Measurements from ENCODE around the gene TMEM184C. TPM values are rescaled to one million over a fixed set of nuclear protein-coding genes. Genes with fewer than 3 reads are reported as not detected.

Gene TMEM184C
- total and polyA plus RNA-seq, 2 of the 8 experiments (the other 6 are each of a cell fraction or from before 2014, with no cell fraction given), result 11.1 to 42.4 TPM

DNA sequence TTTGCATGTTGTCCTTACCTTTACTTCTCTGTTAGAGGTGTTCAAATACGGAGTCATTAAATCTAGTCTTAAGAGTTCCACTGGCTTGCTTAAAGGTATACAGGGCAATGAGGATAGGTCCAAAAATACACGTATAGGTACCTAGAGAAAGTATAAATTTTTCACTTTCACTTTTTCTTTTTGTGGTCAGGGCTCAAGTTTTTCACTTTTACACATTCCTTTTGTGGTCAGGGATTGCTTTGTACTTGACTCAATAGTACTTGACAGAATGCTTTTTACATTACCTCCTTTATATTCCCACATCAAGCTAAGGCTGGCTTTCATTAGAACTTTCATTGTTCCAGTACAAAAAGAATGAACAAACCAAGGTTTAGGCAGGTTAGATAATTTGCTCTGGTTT lies 21.7 kb downstream of the TMEM184C start:
- H3K14ac ChIP-seq (ENCODE audit: insufficient read length), result no peak overlapping the region
- no peak overlapping the region for H4K5ac ChIP-seq (ENCODE audit: insufficient read length, low read depth, low read length)
- H3K4me2 ChIP-seq (ENCODE audit: insufficient read depth in 1 of 2, low read depth in 2 of 2, low read length in 2 of 2), result no peak overlapping the region
- no peak overlapping the region for H2BK120ac ChIP-seq (replicated peaks; ENCODE audit: low read depth, low read length)
- H4K91ac ChIP-seq (replicated peaks; ENCODE audit: insufficient read length, low read length), result no peak overlapping the region
- WGBS, 2 experiments (ENCODE audit: extremely low coverage in 1 of 2, insufficient coverage in 1 of 2, insufficient read length in 1 of 2, insufficient replicate concordance in 2 of 2, low coverage in 1 of 2, low lambda C conversion rate in 2 of 2, missing lambda C conversion rate in 1 of 2), result 79% methylated on average over 2 of the region's 2 CpGs; no CpG with 5 or more reads in 1 of the 2 experiments
- no peak overlapping the region for H2AK5ac ChIP-seq (ENCODE audit: low read depth, low read length)
- no peak overlapping the region for H3K18ac ChIP-seq (ENCODE audit: extremely low read depth, low read length)
- no peak overlapping the region for H3K9ac ChIP-seq (replicated peaks in 1 of 4; ENCODE audit: extremely low read depth in 1 of 4, low read depth in 3 of 4, low read length in 3 of 4)
- H3K4ac ChIP-seq (replicated peaks; ENCODE audit: insufficient read length, low read depth, low read length), result no peak overlapping the region
- H4K8ac ChIP-seq (ENCODE audit: extremely low read depth, insufficient read depth, low read length), result no peak overlapping the region
- no peak for TF ChIP-seq CHD2 (IDR thresholded peaks at IDR 0.05; ENCODE audit: low read length)
- TF ChIP-seq, protein P1, sequence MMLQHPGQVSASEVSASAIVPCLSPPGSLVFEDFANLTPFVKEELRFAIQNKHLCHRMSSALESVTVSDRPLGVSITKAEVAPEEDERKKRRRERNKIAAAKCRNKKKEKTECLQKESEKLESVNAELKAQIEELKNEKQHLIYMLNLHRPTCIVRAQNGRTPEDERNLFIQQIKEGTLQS (IDR thresholded peaks at IDR 0.05; ENCODE audit: insufficient read depth, low read depth, low read length), result no peak
- H3K56ac ChIP-seq (replicated peaks; ENCODE audit: insufficient read length, low read depth, low read length), result no peak overlapping the region
- no peaks in the 10 kb centered on the region for H3K79me1 ChIP-seq (ENCODE audit: low read depth, low read length)
- H3K27me3 ChIP-seq (replicated peaks in 1 of 4; ENCODE audit: control insufficient read depth in 3 of 4, extremely low read depth in 1 of 4, insufficient read depth in 3 of 4, low read length in 3 of 4), result no peaks in the 10 kb centered on the region
- no peak overlapping the region for H2AFZ ChIP-seq (ENCODE audit: low read length)
- H2BK12ac ChIP-seq (ENCODE audit: low read depth, low read length), result no peak overlapping the region
- no peaks in the 10 kb centered on the region; a peak in 2 of 4 replicates for H3K79me2 ChIP-seq (ENCODE audit: control insufficient read depth in 1 of 2, insufficient read depth in 2 of 2, low read length in 2 of 2)
- CTCF ChIA-PET (ENCODE audit: partially characterized antibody), result interaction anchor here (1.0 to 3.7 kb wide), 3 partner anchors 40 to 227 kb away, joined by 3 to 20 read pairs (median 3); no protein-coding TSS in a partner anchor
- no peak for FAIRE-seq
- no peak for DNase-seq (ENCODE audit: low read depth in 1 of 2, low spot score in 2 of 2)
- peaks cover 0 to 11% (median 0%) of the 10 kb centered on the region in 4 experiments; a peak in 1 of 7 replicates for H3K4me1 ChIP-seq (replicated peaks in 1 of 4; ENCODE audit: control insufficient read depth in 3 of 4, insufficient read depth in 4 of 4, low read length in 3 of 4)
- H3K23ac ChIP-seq (ENCODE audit: insufficient read length), result no peak overlapping the region
- no peaks in the 10 kb centered on the region for H3K9me3 ChIP-seq (ENCODE audit: insufficient read depth in 2 of 2, low read depth in 1 of 2, low read length in 1 of 2)
- POLR2A ChIA-PET (ENCODE audit: partially characterized antibody), result interaction anchor here (1.0 to 1.9 kb wide), 4 partner anchors 13 to 93 kb away, joined by 3 to 5 read pairs (median 4); partner anchors contain the start of gene ARHGAP10
- no peaks in the 10 kb centered on the region for H4K20me1 ChIP-seq (replicated peaks in 1 of 2; ENCODE audit: control insufficient read depth in 1 of 2, insufficient read depth in 2 of 2, low read length in 2 of 2)
- peaks cover 5 to 31% (median 12%) of the 10 kb centered on the region in 4 experiments; a peak in 5 of 8 replicates for H3K36me3 ChIP-seq (ENCODE audit: control insufficient read depth in 2 of 4, insufficient read depth in 4 of 4, low read length in 3 of 4)
- no peak overlapping the region for H3K4me3 ChIP-seq (ENCODE audit: extremely low read depth in 1 of 4, insufficient read depth in 2 of 4, low read depth in 3 of 4, low read length in 4 of 4)
- no peak overlapping the region for H2BK5ac ChIP-seq (ENCODE audit: low read depth, low read length)
- H2BK15ac ChIP-seq (ENCODE audit: low read length), result no peak overlapping the region
- no peak overlapping the region for H3K27ac ChIP-seq (ENCODE audit: low read depth, low read length)
- H2BK20ac ChIP-seq (ENCODE audit: low read length), result no peak overlapping the region
- H3K23me2 ChIP-seq (ENCODE audit: low read depth, low read length), result no peaks in the 10 kb centered on the region

Data from H1 (cell line).